ENCODE results near the gene PTPN3.

PTPN3 gene

DNA sequence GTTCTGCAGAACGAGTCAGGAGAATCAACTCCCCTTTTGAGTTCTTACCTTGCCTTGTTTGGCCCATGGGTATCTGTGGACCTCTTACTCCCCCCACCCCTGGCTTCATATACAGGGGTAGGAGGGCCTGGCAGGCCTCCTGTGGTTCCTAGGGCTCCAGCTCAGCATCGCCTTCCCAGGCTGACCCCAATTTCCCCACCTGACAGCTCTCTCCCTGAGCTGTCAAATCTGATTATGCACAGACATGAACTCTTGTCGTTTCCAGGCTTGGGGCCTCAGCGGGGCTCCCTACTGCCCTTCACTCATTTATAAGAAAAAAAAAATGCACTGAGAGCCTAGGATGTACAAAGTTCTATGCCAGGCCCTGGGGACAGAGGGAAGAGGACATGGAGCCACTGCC, 67.9 kb downstream of the PTPN3 start:
- Histone ChIP-seq H4K20me1 (ENCODE audit: insufficient read depth) (no peaks in the 10 kb centered on the region), H3K4me1 (ENCODE audit: low read depth, poor library complexity, severe bottlenecking) (no peaks in the 10 kb centered on the region), H3K9ac (no peak overlapping the region), H3K27ac (no peak overlapping the region), H2AFZ (ENCODE audit: low read depth) (no peak overlapping the region), H3K79me2 (ENCODE audit: insufficient read depth, low read depth) (no peaks in the 10 kb centered on the region), H3K36me3 (ENCODE audit: insufficient read depth) (no peaks in the 10 kb centered on the region; the same call in 1 of the 2 replicates), H3K4me3 (IDR thresholded peaks at IDR 0.05; ENCODE audit: insufficient read depth, low read depth, low read length) (no peak overlapping the region), H3K4me2 (no peak overlapping the region), H3K27me3 (ENCODE audit: insufficient read depth, low read depth) (no peaks in the 10 kb centered on the region)
- TF ChIP-seq, protein P1, sequence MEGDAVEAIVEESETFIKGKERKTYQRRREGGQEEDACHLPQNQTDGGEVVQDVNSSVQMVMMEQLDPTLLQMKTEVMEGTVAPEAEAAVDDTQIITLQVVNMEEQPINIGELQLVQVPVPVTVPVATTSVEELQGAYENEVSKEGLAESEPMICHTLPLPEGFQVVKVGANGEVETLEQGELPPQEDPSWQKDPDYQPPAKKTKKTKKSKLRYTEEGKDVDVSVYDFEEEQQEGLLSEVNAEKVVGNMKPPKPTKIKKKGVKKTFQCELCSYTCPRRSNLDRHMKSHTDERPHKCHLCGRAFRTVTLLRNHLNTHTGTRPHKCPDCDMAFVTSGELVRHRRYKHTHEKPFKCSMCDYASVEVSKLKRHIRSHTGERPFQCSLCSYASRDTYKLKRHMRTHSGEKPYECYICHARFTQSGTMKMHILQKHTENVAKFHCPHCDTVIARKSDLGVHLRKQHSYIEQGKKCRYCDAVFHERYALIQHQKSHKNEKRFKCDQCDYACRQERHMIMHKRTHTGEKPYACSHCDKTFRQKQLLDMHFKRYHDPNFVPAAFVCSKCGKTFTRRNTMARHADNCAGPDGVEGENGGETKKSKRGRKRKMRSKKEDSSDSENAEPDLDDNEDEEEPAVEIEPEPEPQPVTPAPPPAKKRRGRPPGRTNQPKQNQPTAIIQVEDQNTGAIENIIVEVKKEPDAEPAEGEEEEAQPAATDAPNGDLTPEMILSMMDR (conservative IDR thresholded peaks at IDR 0.05; ENCODE audit: low read depth, low read length), result no peak

DNA sequence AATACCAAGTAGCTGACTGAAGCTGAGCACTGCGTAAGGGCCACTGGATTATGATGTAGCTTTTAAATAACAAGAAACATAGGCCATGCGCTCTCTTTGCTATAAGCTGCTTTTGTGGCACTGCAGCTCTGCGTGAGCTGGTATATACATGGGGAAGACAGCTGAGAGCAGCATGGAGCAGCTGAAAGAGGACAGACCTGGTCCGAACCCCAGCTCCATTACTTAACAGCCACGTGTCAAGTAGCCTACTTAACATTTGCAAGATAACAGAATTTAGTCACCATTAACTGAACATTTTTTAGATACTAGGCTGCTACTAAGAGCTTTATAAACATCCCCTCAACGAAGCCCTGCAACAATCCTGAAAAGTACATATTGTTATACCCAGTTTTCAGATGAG, 69.3 kb downstream of the PTPN3 start:
- H3K79me2 ChIP-seq (ENCODE audit: insufficient read depth, low read depth), result no peaks in the 10 kb centered on the region
- no peaks in the 10 kb centered on the region for H3K4me1 ChIP-seq (ENCODE audit: low read depth, poor library complexity, severe bottlenecking)
- TF ChIP-seq, protein P1 (conservative IDR thresholded peaks at IDR 0.05; ENCODE audit: low read depth, low read length), result no peak
- H3K9ac ChIP-seq, result no peak overlapping the region
- no peak overlapping the region for H3K27ac ChIP-seq
- H3K4me2 ChIP-seq, result no peak overlapping the region
- no peaks in the 10 kb centered on the region for H3K27me3 ChIP-seq (ENCODE audit: insufficient read depth, low read depth)
- no peak overlapping the region for H3K4me3 ChIP-seq (IDR thresholded peaks at IDR 0.05; ENCODE audit: insufficient read depth, low read depth, low read length)
- no peaks in the 10 kb centered on the region; the same call in 1 of the 2 replicates for H3K36me3 ChIP-seq (ENCODE audit: insufficient read depth)
- H4K20me1 ChIP-seq (ENCODE audit: insufficient read depth), result no peaks in the 10 kb centered on the region
- no peak overlapping the region for H2AFZ ChIP-seq (ENCODE audit: low read depth)

DNA sequence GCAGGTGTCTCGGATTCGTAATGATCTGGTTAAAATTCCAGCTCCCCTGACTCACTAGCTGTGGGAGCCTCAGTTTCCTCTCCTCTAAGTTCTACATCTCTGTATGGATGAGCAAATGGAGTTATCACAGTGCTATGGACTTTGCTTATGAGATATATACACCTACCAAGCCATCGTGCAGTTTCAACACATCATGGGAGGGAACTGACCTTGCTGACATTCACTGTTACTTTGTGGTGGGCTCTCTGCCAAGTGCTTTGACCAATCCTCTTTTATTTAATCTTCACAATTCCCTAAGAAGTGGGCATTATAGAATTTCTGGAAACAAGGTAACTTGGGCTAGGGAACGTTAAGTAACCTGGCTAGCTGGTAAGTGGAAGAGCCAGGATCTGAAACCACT, 70.2 kb downstream of the PTPN3 start:
- H3K36me3 ChIP-seq (ENCODE audit: insufficient read depth), result no peaks in the 10 kb centered on the region; the same call in 1 of the 2 replicates
- TF ChIP-seq, protein P1 (conservative IDR thresholded peaks at IDR 0.05; ENCODE audit: low read depth, low read length), result no peak
- no peaks in the 10 kb centered on the region for H4K20me1 ChIP-seq (ENCODE audit: insufficient read depth)
- H3K27me3 ChIP-seq (ENCODE audit: insufficient read depth, low read depth), result no peaks in the 10 kb centered on the region
- H3K27ac ChIP-seq, result no peak overlapping the region
- no peak overlapping the region for H3K9ac ChIP-seq
- no peaks in the 10 kb centered on the region for H3K79me2 ChIP-seq (ENCODE audit: insufficient read depth, low read depth)
- no peak overlapping the region for H3K4me2 ChIP-seq
- no peak overlapping the region for H2AFZ ChIP-seq (ENCODE audit: low read depth)
- H3K4me3 ChIP-seq (IDR thresholded peaks at IDR 0.05; ENCODE audit: insufficient read depth, low read depth, low read length), result no peak overlapping the region
- no peaks in the 10 kb centered on the region for H3K4me1 ChIP-seq (ENCODE audit: low read depth, poor library complexity, severe bottlenecking)

DNA sequence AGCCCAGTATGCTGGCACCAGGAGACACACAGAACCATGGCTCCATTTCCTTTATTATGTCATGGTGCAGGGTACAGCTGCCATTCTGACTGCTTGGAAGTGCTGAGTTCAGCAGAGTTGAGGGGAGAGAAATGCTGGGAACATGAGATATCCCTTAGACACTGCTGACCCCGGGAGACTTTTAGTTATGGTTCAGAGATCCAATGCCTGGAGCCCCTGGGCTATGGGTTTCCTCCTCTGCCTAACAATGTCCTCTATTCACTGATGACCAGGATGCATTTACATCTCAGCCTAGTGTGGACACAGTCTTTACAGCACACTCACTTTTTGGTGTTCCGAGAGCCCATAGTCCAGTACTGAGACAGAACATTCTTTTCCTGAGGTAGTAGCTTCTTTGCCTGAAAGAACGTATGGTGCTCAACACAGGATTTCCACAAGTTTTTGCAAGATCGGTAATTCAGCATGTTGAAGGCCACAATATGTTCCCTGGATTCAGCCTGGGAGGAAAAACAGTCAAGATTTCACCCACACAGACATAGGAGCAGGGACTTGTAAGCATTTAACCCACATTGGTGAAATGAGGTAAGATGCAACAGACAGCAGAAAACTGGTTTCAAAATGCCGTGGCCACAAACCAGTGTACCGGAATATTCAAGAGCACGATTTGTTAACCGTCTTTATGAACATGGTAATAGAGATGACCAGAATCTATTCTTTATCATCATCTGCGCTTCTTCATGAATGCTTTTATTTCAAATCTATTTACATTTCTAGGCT, 71.3 kb downstream of the PTPN3 start:
- H2AFZ ChIP-seq (ENCODE audit: low read depth), result no peak overlapping the region
- H3K79me2 ChIP-seq (ENCODE audit: insufficient read depth, low read depth), result no peaks in the 10 kb centered on the region

More for the DNA sequence above, 71.3 kb downstream of the PTPN3 start:
- H4K20me1 ChIP-seq (ENCODE audit: insufficient read depth), result no peaks in the 10 kb centered on the region
- H3K36me3 ChIP-seq (ENCODE audit: insufficient read depth), result no peaks in the 10 kb centered on the region
- H3K4me2 ChIP-seq, result no peak overlapping the region
- no peak overlapping the region for H3K27ac ChIP-seq
- no peaks in the 10 kb centered on the region for H3K4me1 ChIP-seq (ENCODE audit: low read depth, poor library complexity, severe bottlenecking)
- no peak overlapping the region for H3K9ac ChIP-seq
- TF ChIP-seq, protein P1 (conservative IDR thresholded peaks at IDR 0.05; ENCODE audit: low read depth, low read length), result no peak
- no peak overlapping the region for H3K4me3 ChIP-seq (IDR thresholded peaks at IDR 0.05; ENCODE audit: insufficient read depth, low read depth, low read length)
- H3K27me3 ChIP-seq (ENCODE audit: insufficient read depth, low read depth), result no peaks in the 10 kb centered on the region
